Measurements from ENCODE around the gene PER2. TPM values are rescaled to one million over a fixed set of nuclear protein-coding genes. Genes with fewer than 3 reads are reported as not detected.

PER2 gene
- total and polyA plus RNA-seq, 2 of the 13 experiments (the other 11 are each of a cell fraction or from before 2014, with no cell fraction given), result 5.1 to 9.4 TPM

DNA sequence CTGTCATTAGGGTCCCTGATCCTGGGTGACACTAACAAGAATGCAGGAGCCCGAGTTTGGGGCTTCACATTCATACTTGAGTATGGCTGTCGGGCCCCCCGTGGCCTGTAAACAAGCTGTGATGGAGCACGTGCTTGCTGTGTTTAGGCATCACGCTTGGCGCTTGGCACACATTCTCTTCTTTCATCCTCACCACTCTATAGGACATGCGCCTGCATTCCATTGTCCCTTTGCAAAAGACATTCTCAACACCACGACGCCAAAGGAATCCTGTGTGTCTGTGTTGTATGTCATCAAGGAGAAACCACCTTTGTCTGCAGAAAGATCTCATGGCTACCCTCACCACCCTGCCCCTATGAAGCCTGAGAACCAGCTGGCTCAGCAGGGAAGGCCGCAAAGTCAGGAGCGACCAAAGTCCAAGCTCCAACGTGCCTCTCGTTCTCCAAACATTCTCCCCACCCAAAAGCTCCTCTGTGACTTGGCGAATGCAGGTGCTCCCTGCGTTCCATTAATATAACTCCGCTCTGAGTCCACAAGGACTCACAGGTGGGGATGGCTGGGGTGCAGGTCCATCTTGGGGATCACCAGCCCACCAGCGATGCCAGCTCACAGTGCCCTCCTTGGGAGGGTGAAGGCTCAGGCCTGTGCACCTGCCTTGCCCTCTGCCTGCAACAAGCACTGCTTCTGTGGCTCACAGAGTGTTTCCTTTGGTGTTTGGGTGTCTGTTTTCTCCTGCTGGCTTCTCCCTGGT is 6.2 kb upstream of the PER2 start (continued):
- TF ChIP-seq, protein P1, sequence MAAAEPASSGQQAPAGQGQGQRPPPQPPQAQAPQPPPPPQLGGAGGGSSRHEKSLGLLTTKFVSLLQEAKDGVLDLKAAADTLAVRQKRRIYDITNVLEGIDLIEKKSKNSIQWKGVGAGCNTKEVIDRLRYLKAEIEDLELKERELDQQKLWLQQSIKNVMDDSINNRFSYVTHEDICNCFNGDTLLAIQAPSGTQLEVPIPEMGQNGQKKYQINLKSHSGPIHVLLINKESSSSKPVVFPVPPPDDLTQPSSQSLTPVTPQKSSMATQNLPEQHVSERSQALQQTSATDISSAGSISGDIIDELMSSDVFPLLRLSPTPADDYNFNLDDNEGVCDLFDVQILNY (CRISPR knock-in tag; conservative IDR thresholded peaks at IDR 0.05), result no peak
- TF ChIP-seq FOXP1 (IDR thresholded peaks at IDR 0.05), result no peak
- 0 out of 2 replicates have a peak, but pooled peaks have one; percentile 7 for TF ChIP-seq FOXP1 (CRISPR knock-in tag; IDR thresholded peaks at IDR 0.05)
- TF ChIP-seq, protein P2, sequence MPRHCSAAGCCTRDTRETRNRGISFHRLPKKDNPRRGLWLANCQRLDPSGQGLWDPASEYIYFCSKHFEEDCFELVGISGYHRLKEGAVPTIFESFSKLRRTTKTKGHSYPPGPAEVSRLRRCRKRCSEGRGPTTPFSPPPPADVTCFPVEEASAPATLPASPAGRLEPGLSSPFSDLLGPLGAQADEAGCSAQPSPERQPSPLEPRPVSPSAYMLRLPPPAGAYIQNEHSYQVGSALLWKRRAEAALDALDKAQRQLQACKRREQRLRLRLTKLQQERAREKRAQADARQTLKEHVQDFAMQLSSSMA (CRISPR knock-in tag; IDR thresholded peaks at IDR 0.05), result peak; percentile 81; the same call in 1 of the 2 replicates
- TF ChIP-seq ZNF614 (CRISPR knock-in tag; IDR thresholded peaks at IDR 0.05; ENCODE audit: borderline replicate concordance), result 0 out of 2 replicates have a peak, but pooled peaks have one; percentile 38
- TF ChIP-seq ZNF274 (CRISPR knock-in tag; IDR thresholded peaks at IDR 0.05), result peak; percentile 18; the same call in 1 of the 2 replicates
- TF ChIP-seq, protein P3, sequence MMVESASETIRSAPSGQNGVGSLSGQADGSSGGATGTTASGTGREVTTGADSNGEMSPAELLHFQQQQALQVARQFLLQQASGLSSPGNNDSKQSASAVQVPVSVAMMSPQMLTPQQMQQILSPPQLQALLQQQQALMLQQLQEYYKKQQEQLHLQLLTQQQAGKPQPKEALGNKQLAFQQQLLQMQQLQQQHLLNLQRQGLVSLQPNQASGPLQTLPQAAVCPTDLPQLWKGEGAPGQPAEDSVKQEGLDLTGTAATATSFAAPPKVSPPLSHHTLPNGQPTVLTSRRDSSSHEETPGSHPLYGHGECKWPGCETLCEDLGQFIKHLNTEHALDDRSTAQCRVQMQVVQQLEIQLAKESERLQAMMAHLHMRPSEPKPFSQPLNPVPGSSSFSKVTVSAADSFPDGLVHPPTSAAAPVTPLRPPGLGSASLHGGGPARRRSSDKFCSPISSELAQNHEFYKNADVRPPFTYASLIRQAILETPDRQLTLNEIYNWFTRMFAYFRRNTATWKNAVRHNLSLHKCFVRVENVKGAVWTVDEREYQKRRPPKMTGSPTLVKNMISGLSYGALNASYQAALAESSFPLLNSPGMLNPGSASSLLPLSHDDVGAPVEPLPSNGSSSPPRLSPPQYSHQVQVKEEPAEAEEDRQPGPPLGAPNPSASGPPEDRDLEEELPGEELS (CRISPR knock-in tag; IDR thresholded peaks at IDR 0.05), result no peak; the same call in 1 of the 2 replicates
- TF ChIP-seq RARA (CRISPR knock-in tag; IDR thresholded peaks at IDR 0.05), result peak; percentile 41; the same call in 1 of the 2 replicates
- no peak for TF ChIP-seq IKZF4 (CRISPR knock-in tag; IDR thresholded peaks at IDR 0.05; ENCODE audit: borderline replicate concordance, low read depth, not compliant biosample characterization)
- TF ChIP-seq CEBPG (CRISPR knock-in tag; IDR thresholded peaks at IDR 0.05), result 0 out of 2 replicates have a peak, but pooled peaks have one; percentile 6
- TF ChIP-seq, protein P4, sequence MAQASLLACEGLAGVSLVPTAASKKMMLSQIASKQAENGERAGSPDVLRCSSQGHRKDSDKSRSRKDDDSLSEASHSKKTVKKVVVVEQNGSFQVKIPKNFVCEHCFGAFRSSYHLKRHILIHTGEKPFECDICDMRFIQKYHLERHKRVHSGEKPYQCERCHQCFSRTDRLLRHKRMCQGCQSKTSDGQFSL (CRISPR knock-in tag; IDR thresholded peaks at IDR 0.05), result no peak
- TF ChIP-seq NRL (CRISPR knock-in tag; IDR thresholded peaks at IDR 0.05; ENCODE audit: borderline replicate concordance), result 0 out of 2 replicates have a peak, but pooled peaks have one; percentile 12
- no peak for TF ChIP-seq HNRNPK (IDR thresholded peaks at IDR 0.05; ENCODE audit: low read depth, low read length, poor library complexity, severe bottlenecking)
- TF ChIP-seq AKAP8 (CRISPR knock-in tag; IDR thresholded peaks at IDR 0.05), result no peak
- TF ChIP-seq ZNF772 (CRISPR knock-in tag; IDR thresholded peaks at IDR 0.05), result no peak
- TF ChIP-seq ZFP1 (CRISPR knock-in tag; IDR thresholded peaks at IDR 0.05), result no peak
- TF ChIP-seq TBX2 (CRISPR knock-in tag; IDR thresholded peaks at IDR 0.05; ENCODE audit: borderline replicate concordance), result peak; percentile 50; the same call in 1 of the 2 replicates
- no peak for TF ChIP-seq ZNF878 (CRISPR knock-in tag; IDR thresholded peaks at IDR 0.05)
- TF ChIP-seq, protein P5, sequence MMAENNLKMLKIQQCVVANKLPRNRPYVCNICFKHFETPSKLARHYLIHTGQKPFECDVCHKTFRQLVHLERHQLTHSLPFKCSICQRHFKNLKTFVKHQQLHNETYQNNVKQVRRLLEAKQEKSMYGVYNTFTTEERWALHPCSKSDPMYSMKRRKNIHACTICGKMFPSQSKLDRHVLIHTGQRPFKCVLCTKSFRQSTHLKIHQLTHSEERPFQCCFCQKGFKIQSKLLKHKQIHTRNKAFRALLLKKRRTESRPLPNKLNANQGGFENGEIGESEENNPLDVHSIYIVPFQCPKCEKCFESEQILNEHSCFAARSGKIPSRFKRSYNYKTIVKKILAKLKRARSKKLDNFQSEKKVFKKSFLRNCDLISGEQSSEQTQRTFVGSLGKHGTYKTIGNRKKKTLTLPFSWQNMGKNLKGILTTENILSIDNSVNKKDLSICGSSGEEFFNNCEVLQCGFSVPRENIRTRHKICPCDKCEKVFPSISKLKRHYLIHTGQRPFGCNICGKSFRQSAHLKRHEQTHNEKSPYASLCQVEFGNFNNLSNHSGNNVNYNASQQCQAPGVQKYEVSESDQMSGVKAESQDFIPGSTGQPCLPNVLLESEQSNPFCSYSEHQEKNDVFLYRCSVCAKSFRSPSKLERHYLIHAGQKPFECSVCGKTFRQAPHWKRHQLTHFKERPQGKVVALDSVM (CRISPR knock-in tag; IDR thresholded peaks at IDR 0.05), result no peak
- no peak; the same call in 1 of the 2 replicates for TF ChIP-seq SPEN (CRISPR knock-in tag; IDR thresholded peaks at IDR 0.05; ENCODE audit: low read depth)
- TF ChIP-seq, protein P6, sequence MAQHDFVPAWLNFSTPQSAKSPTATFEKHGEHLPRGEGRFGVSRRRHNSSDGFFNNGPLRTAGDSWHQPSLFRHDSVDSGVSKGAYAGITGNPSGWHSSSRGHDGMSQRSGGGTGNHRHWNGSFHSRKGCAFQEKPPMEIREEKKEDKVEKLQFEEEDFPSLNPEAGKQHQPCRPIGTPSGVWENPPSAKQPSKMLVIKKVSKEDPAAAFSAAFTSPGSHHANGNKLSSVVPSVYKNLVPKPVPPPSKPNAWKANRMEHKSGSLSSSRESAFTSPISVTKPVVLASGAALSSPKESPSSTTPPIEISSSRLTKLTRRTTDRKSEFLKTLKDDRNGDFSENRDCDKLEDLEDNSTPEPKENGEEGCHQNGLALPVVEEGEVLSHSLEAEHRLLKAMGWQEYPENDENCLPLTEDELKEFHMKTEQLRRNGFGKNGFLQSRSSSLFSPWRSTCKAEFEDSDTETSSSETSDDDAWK (CRISPR knock-in tag; IDR thresholded peaks at IDR 0.05), result no peak
- TF ChIP-seq ISL2 (CRISPR knock-in tag; IDR thresholded peaks at IDR 0.05), result no peak
- TF ChIP-seq ELF4 (CRISPR knock-in tag; IDR thresholded peaks at IDR 0.05; ENCODE audit: borderline replicate concordance), result no peak
